Fibroblast of pulmonary artery (primary cell): Measurements from ENCODE around the gene OR7G1.

Experiments
- DNase-seq: peaks from one replicate; pipeline ENCODE4 v3.0.0-alpha.2; 2010; ENCODE audit warnings: low read depth
- H3K4me3 ChIP-seq: replicated peaks from 2 replicates; pipeline ENCODE4 v1.5.1; 2011; ENCODE audit warnings: low read depth, mild to moderate bottlenecking, control low read depth, low read length, moderate library complexity
- TF ChIP-seq, protein P1 (sequence below): IDR thresholded peaks from 2 replicates; pipeline ENCODE4 v1.5.1; 2011; ENCODE audit warnings: mild to moderate bottlenecking, control low read depth, low read length, inconsistent platforms; ENCODE audit errors: missing control alignments

The OR7G1 gene

DNA sequence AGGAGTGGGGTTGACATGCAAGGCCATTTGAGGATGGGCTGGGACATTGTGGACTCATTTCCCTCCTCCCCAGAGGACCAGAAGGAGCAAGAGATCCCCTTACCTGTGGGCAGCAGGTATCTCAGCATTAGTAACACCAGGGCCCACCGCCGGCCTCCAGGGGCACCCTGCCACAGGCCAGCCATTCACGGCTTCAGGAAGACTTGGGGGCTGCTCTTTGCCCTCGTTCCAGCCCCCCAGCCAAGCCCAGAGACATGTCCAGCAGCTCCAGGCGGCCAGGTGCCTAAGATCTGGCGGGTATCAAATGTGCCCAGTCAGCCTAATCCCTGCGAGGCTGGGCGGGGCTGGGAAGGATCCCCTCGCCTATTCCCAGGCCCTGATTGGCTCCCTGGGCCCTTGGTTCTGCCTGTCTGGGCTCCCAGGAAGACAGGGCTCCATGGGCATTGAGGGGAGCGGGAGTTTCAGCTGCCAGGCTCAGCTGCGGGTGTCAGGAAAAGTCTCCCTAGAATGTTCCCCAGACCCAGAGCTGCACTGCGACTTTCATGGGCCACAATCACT lies 50.0 kb downstream of the OR7G1 start:
- TF ChIP-seq, protein P1, sequence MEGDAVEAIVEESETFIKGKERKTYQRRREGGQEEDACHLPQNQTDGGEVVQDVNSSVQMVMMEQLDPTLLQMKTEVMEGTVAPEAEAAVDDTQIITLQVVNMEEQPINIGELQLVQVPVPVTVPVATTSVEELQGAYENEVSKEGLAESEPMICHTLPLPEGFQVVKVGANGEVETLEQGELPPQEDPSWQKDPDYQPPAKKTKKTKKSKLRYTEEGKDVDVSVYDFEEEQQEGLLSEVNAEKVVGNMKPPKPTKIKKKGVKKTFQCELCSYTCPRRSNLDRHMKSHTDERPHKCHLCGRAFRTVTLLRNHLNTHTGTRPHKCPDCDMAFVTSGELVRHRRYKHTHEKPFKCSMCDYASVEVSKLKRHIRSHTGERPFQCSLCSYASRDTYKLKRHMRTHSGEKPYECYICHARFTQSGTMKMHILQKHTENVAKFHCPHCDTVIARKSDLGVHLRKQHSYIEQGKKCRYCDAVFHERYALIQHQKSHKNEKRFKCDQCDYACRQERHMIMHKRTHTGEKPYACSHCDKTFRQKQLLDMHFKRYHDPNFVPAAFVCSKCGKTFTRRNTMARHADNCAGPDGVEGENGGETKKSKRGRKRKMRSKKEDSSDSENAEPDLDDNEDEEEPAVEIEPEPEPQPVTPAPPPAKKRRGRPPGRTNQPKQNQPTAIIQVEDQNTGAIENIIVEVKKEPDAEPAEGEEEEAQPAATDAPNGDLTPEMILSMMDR = no peak
- H3K4me3 ChIP-seq = no peak overlapping the region
- no peak for DNase-seq
